GM12872 (cell line): Measurements from ENCODE around the gene PRKN.

ENCODE experiments used
- CTCF ChIP-seq: IDR thresholded peaks from 3 replicates; pipeline ENCODE4 v1.5.1; 2011; ENCODE audit warnings: low read depth, mild to moderate bottlenecking, low read length, moderate library complexity; ENCODE audit not compliant: insufficient read depth

PRKN gene

GRCh38 chr6:161540532-161540931 is 1187.0 kb downstream of the PRKN start:
- no peak for TF ChIP-seq CTCF

- no peak for TF ChIP-seq CTCF
Observed at GRCh38 chr6:161536224-161536630, 1191.3 kb downstream of the PRKN start.

GRCh38 chr6:161534264-161534873 is 1193.2 kb downstream of the PRKN start:
- TF ChIP-seq CTCF, result no peak

GRCh38 chr6:161533266-161533665 is 1194.3 kb downstream of the PRKN start:
- no peak for TF ChIP-seq CTCF

- no peak for TF ChIP-seq CTCF
Observed at GRCh38 chr6:161532536-161532935, 1195.0 kb downstream of the PRKN start.

GRCh38 chr6:161526794-161527193 is 1200.8 kb downstream of the PRKN start:
- no peak for TF ChIP-seq CTCF

GRCh38 chr6:161523362-161523761 is 1204.2 kb downstream of the PRKN start:
- TF ChIP-seq CTCF, result no peak
